ENCODE data around the gene C1orf52.

C1orf52 gene

GRCh38 chr1:85259118-85259911, at the start of gene C1orf52:
C1orf52 (minus strand) TSS chr1:85259662; CDS start chr1:85259633, 29 bp downstream.
- in situ Hi-C loops (cut with MboI; ENCODE audit: low sequenced_read_pairs) = no loop called here

GRCh38 chr1:85308833-85309350, 49.4 kb upstream of the C1orf52 start:
- in situ Hi-C loops (cut with MboI; ENCODE audit: low sequenced_read_pairs) = no loop called here

GRCh38 chr1:85307987-85308832, 48.7 kb upstream of the C1orf52 start:
- in situ Hi-C loops (cut with MboI; ENCODE audit: low sequenced_read_pairs) = no loop called here

- in situ Hi-C loops (cut with MboI; ENCODE audit: low sequenced_read_pairs) = no loop called here
These were observed 46.8 kb upstream of the C1orf52 start for GRCh38 chr1:85306236-85306635.

- in situ Hi-C loops (cut with MboI; ENCODE audit: low sequenced_read_pairs) = no loop called here
These were observed 44.1 kb upstream of the C1orf52 start for GRCh38 chr1:85303440-85304162.

GRCh38 chr1:85300140-85300539, 40.7 kb upstream of the C1orf52 start:
- in situ Hi-C loops (cut with MboI; ENCODE audit: low sequenced_read_pairs) = no loop called here

GRCh38 chr1:85297855-85298629, 38.6 kb upstream of the C1orf52 start:
- in situ Hi-C loops (cut with MboI; ENCODE audit: low sequenced_read_pairs) = no loop called here

GRCh38 chr1:85297538-85297854, 38.0 kb upstream of the C1orf52 start:
- in situ Hi-C loops (cut with MboI; ENCODE audit: low sequenced_read_pairs) = no loop called here

- in situ Hi-C loops (cut with MboI; ENCODE audit: low sequenced_read_pairs) = no loop called here
These were observed 37.5 kb upstream of the C1orf52 start for GRCh38 chr1:85296980-85297379.

- in situ Hi-C loops (cut with MboI; ENCODE audit: low sequenced_read_pairs) = no loop called here
These were observed 36.2 kb upstream of the C1orf52 start for GRCh38 chr1:85295654-85296053.

- in situ Hi-C loops (cut with MboI; ENCODE audit: low sequenced_read_pairs) = no loop called here
These were observed 35.6 kb upstream of the C1orf52 start for GRCh38 chr1:85295006-85295431.

- in situ Hi-C loops (cut with MboI; ENCODE audit: low sequenced_read_pairs) = no loop called here
These were observed 31.4 kb upstream of the C1orf52 start for GRCh38 chr1:85290826-85291225.

- in situ Hi-C loops (cut with MboI; ENCODE audit: low sequenced_read_pairs) = no loop called here
These were observed 30.4 kb upstream of the C1orf52 start for GRCh38 chr1:85289848-85290335.

- in situ Hi-C loops (cut with MboI; ENCODE audit: low sequenced_read_pairs) = no loop called here
These were observed 29.9 kb upstream of the C1orf52 start for GRCh38 chr1:85289207-85289847.

- in situ Hi-C loops (cut with MboI; ENCODE audit: low sequenced_read_pairs) = no loop called here
These were observed 24.7 kb upstream of the C1orf52 start for GRCh38 chr1:85284202-85284601.

GRCh38 chr1:85283475-85284199, 24.2 kb upstream of the C1orf52 start:
- in situ Hi-C loops (cut with MboI; ENCODE audit: low sequenced_read_pairs) = no loop called here

- in situ Hi-C loops (cut with MboI; ENCODE audit: low sequenced_read_pairs) = no loop called here
These were observed 23.0 kb upstream of the C1orf52 start for GRCh38 chr1:85282424-85282823.

GRCh38 chr1:85280636-85281035, 21.2 kb upstream of the C1orf52 start:
- in situ Hi-C loops (cut with MboI; ENCODE audit: low sequenced_read_pairs) = no loop called here

GRCh38 chr1:85279458-85280080, 20.1 kb upstream of the C1orf52 start:
- in situ Hi-C loops (cut with MboI; ENCODE audit: low sequenced_read_pairs) = no loop called here

All from HL-60/S4 (cell line).